Stimulated activated CD4-positive, alpha-beta T cell treated with anti-CD3 and anti-CD28 coated beads, Interleukin-4, amount 100 ng/mL, for 24 hours (primary cell): Measurements from ENCODE around the gene TSPAN8.
"Not testable (repeated sequence)": the region's sequence is repeated elsewhere in the genome, so short reads cannot be mapped to it uniquely, and the experiment has no call there.

Experiments
- DNase-seq: peaks from one replicate; pipeline ENCODE4 v3.0.0-alpha.2; 2020

TSPAN8 gene

GRCh38 chr12:71125515-71125914 lies 32.3 kb downstream of the TSPAN8 start:
- no peak for DNase-seq

GRCh38 chr12:71124835-71125460 lies 32.9 kb downstream of the TSPAN8 start:
- DNase-seq, result no peak

- not testable (repeated sequence) for DNase-seq
These were observed 44.7 kb downstream of the TSPAN8 start for GRCh38 chr12:71113148-71113547.

GRCh38 chr12:71109834-71110233 lies 48.0 kb downstream of the TSPAN8 start:
- no peak for DNase-seq

- no peak for DNase-seq
These were observed 49.4 kb downstream of the TSPAN8 start for GRCh38 chr12:71108355-71108754.

- no peak for DNase-seq
These were observed 49.9 kb downstream of the TSPAN8 start for GRCh38 chr12:71107936-71108335.

GRCh38 chr12:71105956-71106355 lies 51.8 kb downstream of the TSPAN8 start:
- DNase-seq, result no peak

- no peak for DNase-seq
These were observed 65.5 kb downstream of the TSPAN8 start for GRCh38 chr12:71092290-71092689.

GRCh38 chr12:71090971-71091370 lies 66.8 kb downstream of the TSPAN8 start:
- no peak for DNase-seq

- DNase-seq, result no peak
These were observed 72.2 kb downstream of the TSPAN8 start for GRCh38 chr12:71085575-71085974.

GRCh38 chr12:71075743-71076142 lies 82.1 kb downstream of the TSPAN8 start:
- DNase-seq, result no peak
